M059J (cell line): ENCODE measurements around the gene ARHGAP5. TPM values are rescaled to one million over a fixed set of nuclear protein-coding genes. Genes with fewer than 3 reads are reported as not detected.

Experiments used
- total RNA-seq: library from RNA; depleted of rRNA; stranded (reverse); fragments of >200 nt; shearing (Covaris generic); gene quantifications from 2 replicates; pipeline ENCODE4 v1.2.3, GENCODE V29; 2014; rRNA removed

ARHGAP5 gene
- total RNA-seq, 1 experiment from 2014 or later, result 52.5 TPM

Other genes with a start within 250 kb of the ARHGAP5 start
- gene RNU6-7, start 124.7 kb downstream of the ARHGAP5 start, total RNA-seq, result not detected in 2 replicates
- not detected in 2 replicates for gene RNU6-8, start 126.0 kb downstream of the ARHGAP5 start, total RNA-seq